Measurements from ENCODE around the gene ACSL3.

GRCh38 chr2:222811828-222812227 is 49.0 kb upstream of the ACSL3 start:
- no peak for TF ChIP-seq CTCF (IDR thresholded peaks at IDR 0.05)
- no peak for TF ChIP-seq POLR2A (IDR thresholded peaks at IDR 0.05)
- no peak for TF ChIP-seq EP300 (IDR thresholded peaks at IDR 0.05)
